Measurements from ENCODE around the gene ITGA1. TPM values are rescaled to one million over a fixed set of nuclear protein-coding genes. Genes with fewer than 3 reads are reported as not detected.

ITGA1 gene
- total and polyA plus RNA-seq, 2 donors (not counting 1 experiment from before 2014, with no cell fraction given): 0.74 TPM; not detected in 1

DNA sequence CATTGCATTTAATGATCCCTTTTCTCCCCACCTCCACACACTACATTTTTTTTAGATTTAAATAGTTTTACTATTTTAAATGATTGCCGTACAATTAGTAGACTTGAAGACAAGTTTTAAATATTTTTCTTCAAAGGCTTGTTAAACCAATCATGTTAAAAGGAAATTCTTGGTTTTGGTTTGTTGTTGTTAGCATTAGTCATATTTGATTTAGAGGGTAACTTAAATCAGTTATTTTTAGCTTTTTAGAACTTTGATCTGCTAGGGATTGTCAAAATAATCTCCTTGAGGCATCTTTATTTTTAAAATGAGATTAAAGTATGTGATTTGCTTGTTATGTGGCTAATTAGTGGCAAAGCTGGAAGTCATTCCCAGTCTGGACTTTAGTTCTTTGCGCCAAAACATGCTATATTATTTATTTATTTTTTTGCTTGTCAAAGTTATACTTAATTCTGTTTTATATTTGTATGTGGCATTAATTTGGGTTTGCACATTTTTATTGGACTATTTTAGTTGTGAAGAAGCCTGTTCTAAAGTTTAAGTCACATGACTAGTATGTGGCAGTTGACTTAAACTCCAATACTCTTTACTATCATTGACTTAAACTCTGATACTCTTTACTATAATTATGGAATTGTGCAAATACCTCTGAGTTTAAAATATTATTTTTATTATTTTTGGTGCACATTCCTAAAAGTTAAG is 14.7 kb downstream of the ITGA1 start:
- H3K27ac ChIP-seq (ENCODE audit: low read length in 2 of 2): no peak overlapping the region
- no peaks in the 10 kb centered on the region for H3K27me3 ChIP-seq (replicated peaks in 1 of 4; ENCODE audit: control extremely low read depth in 1 of 4, control insufficient read depth in 3 of 4, insufficient read depth in 4 of 4, low read length in 3 of 4)
- peaks cover 23 to 25% of the 10 kb centered on the region in 2 donors for H3K4me1 ChIP-seq (ENCODE audit: control insufficient read depth in 2 of 2, insufficient read depth in 2 of 2, low read length in 2 of 2)
- H3K4me3 Mint-ChIP-seq: no peak overlapping the region
- H3K79me2 ChIP-seq (ENCODE audit: control insufficient read depth, insufficient read depth, low read length): peaks cover 14% of the 10 kb centered on the region
- H3K4me1 Mint-ChIP-seq: peaks cover 52% of the 10 kb centered on the region
- no peak overlapping the region for H3K4me2 ChIP-seq (replicated peaks; ENCODE audit: low read depth, low read length, poor library complexity, severe bottlenecking)
- intact Hi-C loops (cut with micrococcal nuclease): no loop called here
- ChIA-PET CTCF (no interaction called here), POLR2A (no interaction called here)
- TF ChIP-seq, protein P1, sequence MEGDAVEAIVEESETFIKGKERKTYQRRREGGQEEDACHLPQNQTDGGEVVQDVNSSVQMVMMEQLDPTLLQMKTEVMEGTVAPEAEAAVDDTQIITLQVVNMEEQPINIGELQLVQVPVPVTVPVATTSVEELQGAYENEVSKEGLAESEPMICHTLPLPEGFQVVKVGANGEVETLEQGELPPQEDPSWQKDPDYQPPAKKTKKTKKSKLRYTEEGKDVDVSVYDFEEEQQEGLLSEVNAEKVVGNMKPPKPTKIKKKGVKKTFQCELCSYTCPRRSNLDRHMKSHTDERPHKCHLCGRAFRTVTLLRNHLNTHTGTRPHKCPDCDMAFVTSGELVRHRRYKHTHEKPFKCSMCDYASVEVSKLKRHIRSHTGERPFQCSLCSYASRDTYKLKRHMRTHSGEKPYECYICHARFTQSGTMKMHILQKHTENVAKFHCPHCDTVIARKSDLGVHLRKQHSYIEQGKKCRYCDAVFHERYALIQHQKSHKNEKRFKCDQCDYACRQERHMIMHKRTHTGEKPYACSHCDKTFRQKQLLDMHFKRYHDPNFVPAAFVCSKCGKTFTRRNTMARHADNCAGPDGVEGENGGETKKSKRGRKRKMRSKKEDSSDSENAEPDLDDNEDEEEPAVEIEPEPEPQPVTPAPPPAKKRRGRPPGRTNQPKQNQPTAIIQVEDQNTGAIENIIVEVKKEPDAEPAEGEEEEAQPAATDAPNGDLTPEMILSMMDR (IDR thresholded peaks at IDR 0.05): no peak
- no peak for TF ChIP-seq EZH2 (IDR thresholded peaks at IDR 0.05; ENCODE audit: borderline replicate concordance, insufficient read depth, low read depth, low read length, poor library complexity, severe bottlenecking)
- H3K9me3 ChIP-seq (ENCODE audit: control extremely low read depth in 1 of 3, control insufficient read depth in 2 of 3, insufficient read depth in 1 of 3, low read length in 2 of 3): no peaks in the 10 kb centered on the region
- no peak for ATAC-seq (ENCODE audit: low read depth)
- H3K27ac Mint-ChIP-seq: no peak overlapping the region
- no peaks in the 10 kb centered on the region for H4K20me1 ChIP-seq (ENCODE audit: control insufficient read depth, insufficient read depth, low read length, poor library complexity, severe bottlenecking)
- WGBS (ENCODE audit: insufficient coverage): no CpG with 5 or more reads among the region's 2 CpGs
- no peaks in the 10 kb centered on the region for H3K36me3 ChIP-seq (replicated peaks in 1 of 2; ENCODE audit: control extremely low read depth in 1 of 2, control insufficient read depth in 1 of 2, extremely low read depth in 1 of 2, insufficient read depth in 2 of 2, low read length in 1 of 2)
- no peaks in the 10 kb centered on the region for H3K27me3 Mint-ChIP-seq
- H3K4me3 ChIP-seq (ENCODE audit: control extremely low read depth in 1 of 5, extremely low read depth in 1 of 5, insufficient read depth in 1 of 5, low read depth in 2 of 5, low read length in 4 of 5): no peak overlapping the region
- no peak overlapping the region for H2AFZ ChIP-seq (ENCODE audit: insufficient read depth, low read depth, low read length, poor library complexity, severe bottlenecking)
- H3K9ac ChIP-seq (ENCODE audit: low read length): no peak overlapping the region
- H3K9me3 Mint-ChIP-seq (ENCODE audit: insufficient read depth): no peaks in the 10 kb centered on the region
- DNase-seq: no peak

DNA sequence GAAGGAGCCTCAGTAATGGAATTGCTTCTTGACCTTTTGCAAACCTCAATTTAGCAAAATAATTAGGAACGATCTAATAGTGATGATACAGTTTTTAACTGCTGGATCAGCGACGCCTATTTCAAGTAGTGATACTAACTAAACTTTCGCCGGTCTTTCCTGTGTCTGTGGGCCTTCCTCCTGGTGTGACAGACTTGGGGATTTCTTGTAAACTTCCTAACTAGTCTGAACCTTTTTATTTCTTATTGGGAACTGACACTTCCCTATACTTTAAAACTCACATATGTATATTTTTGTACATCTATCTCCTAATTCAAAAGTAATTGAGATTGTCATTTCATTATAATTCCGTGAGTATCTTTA is 15.2 kb downstream of the ITGA1 start:
- WGBS (ENCODE audit: insufficient coverage): 42% methylated on average over 2 of the region's 6 CpGs
- Mint-ChIP-seq H3K4me3 (no peak overlapping the region), H3K4me1 (peaks cover 52% of the 10 kb centered on the region), H3K9me3 (ENCODE audit: insufficient read depth) (no peaks in the 10 kb centered on the region), H3K27me3 (no peaks in the 10 kb centered on the region), H3K27ac (no peak overlapping the region)
- Histone ChIP-seq H3K27ac (ENCODE audit: low read length in 2 of 2) (no peak overlapping the region), H3K9ac (ENCODE audit: low read length) (no peak overlapping the region), H3K4me3 (ENCODE audit: control extremely low read depth in 1 of 5, extremely low read depth in 1 of 5, insufficient read depth in 1 of 5, low read depth in 2 of 5, low read length in 4 of 5) (no peak overlapping the region), H3K27me3 (replicated peaks in 1 of 4; ENCODE audit: control extremely low read depth in 1 of 4, control insufficient read depth in 3 of 4, insufficient read depth in 4 of 4, low read length in 3 of 4) (no peaks in the 10 kb centered on the region), H3K4me2 (replicated peaks; ENCODE audit: low read depth, low read length, poor library complexity, severe bottlenecking) (no peak overlapping the region), H3K4me1 (ENCODE audit: control insufficient read depth in 2 of 2, insufficient read depth in 2 of 2, low read length in 2 of 2) (peaks cover 23 to 25% of the 10 kb centered on the region in 2 donors), H3K79me2 (ENCODE audit: control insufficient read depth, insufficient read depth, low read length) (peaks cover 14% of the 10 kb centered on the region), H3K36me3 (replicated peaks in 1 of 2; ENCODE audit: control extremely low read depth in 1 of 2, control insufficient read depth in 1 of 2, extremely low read depth in 1 of 2, insufficient read depth in 2 of 2, low read length in 1 of 2) (no peaks in the 10 kb centered on the region), H2AFZ (ENCODE audit: insufficient read depth, low read depth, low read length, poor library complexity, severe bottlenecking) (no peak overlapping the region), H3K9me3 (ENCODE audit: control extremely low read depth in 1 of 3, control insufficient read depth in 2 of 3, insufficient read depth in 1 of 3, low read length in 2 of 3) (no peaks in the 10 kb centered on the region), H4K20me1 (ENCODE audit: control insufficient read depth, insufficient read depth, low read length, poor library complexity, severe bottlenecking) (no peaks in the 10 kb centered on the region)
- ChIA-PET CTCF (no interaction called here), POLR2A (no interaction called here)
- intact Hi-C loops (cut with micrococcal nuclease): no loop called here
- TF ChIP-seq EZH2 (IDR thresholded peaks at IDR 0.05; ENCODE audit: borderline replicate concordance, insufficient read depth, low read depth, low read length, poor library complexity, severe bottlenecking): no peak
- TF ChIP-seq, protein P1 (IDR thresholded peaks at IDR 0.05): no peak
- DNase-seq (no peak), ATAC-seq (ENCODE audit: low read depth) (no peak)

Measured in B cell (primary cell).